OCI-LY7 (cell line): ENCODE measurements around the gene EEPD1. TPM values are rescaled to one million over a fixed set of nuclear protein-coding genes. Genes with fewer than 3 reads are reported as not detected.

Experiments used
- BruUV-seq: library from RNA; stranded (reverse); fragments of 400-500 nt; replicated peaks from 2 replicates; lab custom pipeline; 2021; lab: Mats Ljungman, UMichigan
- CTCF ChIA-PET: fragments of 300-600 bp; sonication (Branson Sonifier 250); formaldehyde crosslinking; loops from one replicate; lab custom pipeline; 2022; ENCODE audit warnings: antibody characterized with exemption; ENCODE audit not compliant: unreplicated experiment; lab: Charles Lee
- POLR2A ChIA-PET: fragments of 300-600 bp; sonication (Branson Sonifier 250); formaldehyde crosslinking; loops from one replicate; lab custom pipeline; 2022; ENCODE audit warnings: antibody characterized with exemption; lab: Charles Lee
- DNase-seq: peaks from one replicate; pipeline ENCODE4 v3.0.0-alpha.2; 2015; ENCODE audit warnings: low spot score
- H2AFZ ChIP-seq: fragments of 200-600 bp; sonication (generic), shearing (Covaris generic); 2 replicates; pipeline ENCODE4 v1.6.1; 2014; ENCODE audit warnings: mild to moderate bottlenecking, antibody characterized with exemption, low read length, moderate library complexity
- H3K27ac ChIP-seq: fragments of 200-600 bp; sonication (generic); 2 replicates; pipeline ENCODE4 v1.5.1; 2014; ENCODE audit warnings: mixed run types, low read depth, mild to moderate bottlenecking, moderate library complexity, low read length, inconsistent platforms; ENCODE audit not compliant: poor library complexity, severe bottlenecking
- H3K36me3 ChIP-seq: fragments of 200-600 bp; sonication (generic); 2 replicates; pipeline ENCODE4 v1.6.1; 2014; ENCODE audit warnings: mild to moderate bottlenecking, antibody characterized with exemption, low read length, moderate library complexity, mixed read lengths; ENCODE audit not compliant: insufficient read depth
- H3K4me1 ChIP-seq: fragments of 200-600 bp; sonication (generic); 2 replicates; pipeline ENCODE4 v1.5.1; 2014; ENCODE audit warnings: mild to moderate bottlenecking, low read length; ENCODE audit not compliant: insufficient read depth, poor library complexity, severe bottlenecking
- H3K4me2 ChIP-seq: fragments of 200-600 bp; sonication (generic); 2 replicates; pipeline ENCODE4 v1.6.1; 2014; ENCODE audit warnings: mild to moderate bottlenecking, low read length
- H3K4me3 ChIP-seq: fragments of 200-600 bp; sonication (generic); 2 replicates; pipeline ENCODE4 v1.5.1; 2014; ENCODE audit warnings: mild to moderate bottlenecking, low read depth, low read length; ENCODE audit not compliant: poor library complexity, severe bottlenecking
- H3K79me2 ChIP-seq: fragments of 200-600 bp; sonication (generic); 2 replicates; pipeline ENCODE4 v1.6.1; 2016; ENCODE audit warnings: low read depth, mild to moderate bottlenecking, low read length, moderate library complexity, mixed read lengths; ENCODE audit not compliant: insufficient read depth
- H3K9me2 ChIP-seq: fragments of 200-600 bp; sonication (generic); 2 replicates; pipeline ENCODE4 v1.6.1; 2016; ENCODE audit warnings: mild to moderate bottlenecking, low read length, mixed read lengths; ENCODE audit not compliant: insufficient read depth
- H3K9me3 ChIP-seq: fragments of 200-600 bp; sonication (generic); 2 replicates; pipeline ENCODE4 v1.6.1; 2014; ENCODE audit warnings: mild to moderate bottlenecking, mixed run types, low read length, mixed read lengths
- H4K20me1 ChIP-seq: fragments of 200-600 bp; sonication (generic); 2 replicates; pipeline ENCODE4 v1.6.1; 2014; ENCODE audit warnings: mild to moderate bottlenecking, antibody characterized with exemption, low read length, moderate library complexity, mixed read lengths; ENCODE audit not compliant: insufficient read depth
- CTCF ChIP-seq: fragments of 200-600 bp; sonication (generic); conservative IDR thresholded peaks from 2 replicates; pipeline ENCODE4 v1.5.1; 2014; ENCODE audit warnings: mild to moderate bottlenecking, antibody characterized with exemption, low read length, moderate library complexity, mixed read lengths
- EZH2phosphoT487 ChIP-seq: fragments of 200-600 bp; sonication (generic); IDR thresholded peaks from 2 replicates; pipeline ENCODE4 v1.6.1; 2018; ENCODE audit warnings: low read depth, borderline replicate concordance, mild to moderate bottlenecking, mixed run types, antibody characterized with exemption, low read length, moderate library complexity, mixed read lengths
- intact Hi-C: fragments of 100-400 bp; cut with micrococcal nuclease; formaldehyde crosslinking; loops from one replicate; pipeline ENCODE4 v1.10.0; 2022; ENCODE audit not compliant: unreplicated experiment
- total RNA-seq, 2 experiments: library from RNA; depleted of rRNA in 1 of 2; stranded (reverse); fragments of >200 nt in 1 of 2; shearing (Covaris generic) in 1 of 2; gene quantifications; 2 replicates each; pipeline ENCODE4 v1.2.3, GENCODE V29; 2014 to 2022

The EEPD1 gene
- total RNA-seq, 2 experiments from 2014 or later = 1.7 to 8.1 TPM

- ChIA-PET POLR2A (interaction anchor here (1.0 kb wide), 1 partner anchor 50 kb away, joined by 3 read pairs; no protein-coding TSS in a partner anchor), CTCF (no interaction called here)
- H3K4me1 ChIP-seq = peaks cover 67% of the 10 kb centered on the region
- H3K36me3 ChIP-seq = no peaks in the 10 kb centered on the region
- H3K9me2 ChIP-seq = no peaks in the 10 kb centered on the region
- peak overlapping the region; percentile 83; the same call in 1 of the 2 replicates for H2AFZ ChIP-seq
- no TSS peak for BruUV-seq
- H3K27ac ChIP-seq = peak overlapping the region; percentile 96
- H4K20me1 ChIP-seq = no peaks in the 10 kb centered on the region
- H3K79me2 ChIP-seq = no peaks in the 10 kb centered on the region
- no peak for TF ChIP-seq EZH2phosphoT487
- no peak for TF ChIP-seq CTCF
- no peaks in the 10 kb centered on the region for H3K9me3 ChIP-seq
- no peak for DNase-seq
- peak overlapping the region; percentile 92 for H3K4me2 ChIP-seq
- peak overlapping the region; percentile 38 for H3K4me3 ChIP-seq
- intact Hi-C loops = loop anchor here (1.0 to 5.0 kb wide), 3 partner anchors 93 to 461 kb away; no protein-coding TSS in a partner anchor
These were observed 39.8 kb downstream of the EEPD1 start for GRCh38 chr7:36192877-36193276.

GRCh38 chr7:36198854-36199266 is 45.8 kb downstream of the EEPD1 start:
- POLR2A ChIA-PET = interaction anchor here (0.6 to 1.0 kb wide), 6 partner anchors 8 to 577 kb away, joined by 3 to 6 read pairs (median 4); no protein-coding TSS in a partner anchor
- intact Hi-C loops = no loop called here
- CTCF ChIA-PET = no interaction called here

More at GRCh38 chr7:36198854-36199266, 45.8 kb downstream of the EEPD1 start:
- no peaks in the 10 kb centered on the region for H3K79me2 ChIP-seq
- no peak overlapping the region for H3K4me2 ChIP-seq
- TF ChIP-seq EZH2phosphoT487 (no peak), CTCF (no peak)
- no peaks in the 10 kb centered on the region for H3K9me2 ChIP-seq
- H3K4me3 ChIP-seq = no peak overlapping the region
- H3K4me1 ChIP-seq = peaks cover 7% of the 10 kb centered on the region
- H3K36me3 ChIP-seq = no peaks in the 10 kb centered on the region
- DNase-seq = no peak
- H4K20me1 ChIP-seq = no peaks in the 10 kb centered on the region
- H3K27ac ChIP-seq = no peak overlapping the region
- BruUV-seq = no TSS peak
- H2AFZ ChIP-seq = no peak overlapping the region
- H3K9me3 ChIP-seq = no peaks in the 10 kb centered on the region
